Sigmoid colon (tissue), 7 donors: Measurements from ENCODE around the gene ZNF24. TPM values are rescaled to one million over a fixed set of nuclear protein-coding genes. Genes with fewer than 3 reads are reported as not detected.

ENCODE experiments used
- DNase-seq: peaks from one replicate; pipeline ENCODE4 v3.0.0-alpha.2; 2019
- H3K27ac ChIP-seq, 4 donors: fragments of 200-600 bp; sonication (generic); one replicate each; pipeline ENCODE4 v1.5.1; 2016 to 2019; ENCODE audit warnings: mild to moderate bottlenecking in 1 of 4
- H3K27me3 ChIP-seq, 3 donors: fragments of 200-600 bp; sonication (generic); one replicate each; pipeline ENCODE4 v1.5.1; 2019; ENCODE audit warnings: mild to moderate bottlenecking in 1 of 3
- H3K36me3 ChIP-seq, 4 donors: fragments of 200-600 bp; sonication (generic); one replicate each; pipeline ENCODE4 v1.5.1; 2016 to 2019
- H3K4me1 ChIP-seq, 4 donors: fragments of 200-600 bp; sonication (generic); one replicate each; pipeline ENCODE4 v1.5.1; 2017 to 2019
- H3K4me3 ChIP-seq, 4 donors: fragments of 200-600 bp; sonication (generic); one replicate each; pipeline ENCODE4 v1.5.1; 2017 to 2019; ENCODE audit warnings: mild to moderate bottlenecking in 2 of 4, moderate library complexity in 1 of 4
- H3K9me3 ChIP-seq, 4 donors: fragments of 200-600 bp in 3 of 4; sonication (generic) in 3 of 4; one replicate each; pipeline versions ENCODE4 v1.5.1 to v1.6.1; 2013 to 2019
- CTCF ChIP-seq, 4 experiments: fragments of 450-650 bp in 3 of 4; fragments of 200-600 bp in 1 of 4; IDR thresholded peaks; one replicate each; pipeline ENCODE4 v1.5.1; 2016 to 2019; ENCODE audit warnings: antibody characterized with exemption in 4 of 4, mild to moderate bottlenecking in 3 of 4, moderate library complexity in 2 of 4
- EP300 ChIP-seq, 4 donors: sonication (generic); formaldehyde crosslinking; IDR thresholded peaks; one replicate each; pipeline ENCODE4 v1.6.1; 2017; ENCODE audit warnings: antibody characterized with exemption in 4 of 4
- POLR2A ChIP-seq, 2 donors: fragments of 450-650 bp; IDR thresholded peaks; one replicate each; pipeline ENCODE4 v1.6.1; 2016; ENCODE audit warnings: antibody characterized with exemption in 2 of 2, mild to moderate bottlenecking in 2 of 2, moderate library complexity in 2 of 2
- POLR2AphosphoS5 ChIP-seq, 4 donors: sonication (generic); formaldehyde crosslinking; IDR thresholded peaks; one replicate each; pipeline ENCODE4 v1.6.1; 2017; ENCODE audit warnings: antibody characterized with exemption in 4 of 4
- WGBS, 2 donors: extraction: QIAGEN DNeasy Blood & Tissue Kit; methylation state at CpG; one replicate each; pipeline ENCODE4 v1.1.7; 2013; 5-methylcytosine and 5-hydroxymethylcytosine counted together
- intact Hi-C: fragments of 100-400 bp; cut with DNase I; formaldehyde crosslinking; loops from one replicate; pipeline ENCODE4 v1.15.1; 2023
- polyA plus RNA-seq, 3 donors: library from polyadenylated mRNA; stranded (reverse); fragments of 200-250 nt; gene quantifications; one replicate each; pipeline ENCODE4 v1.2.3, GENCODE V29; 2013
- total RNA-seq, 4 donors: library from RNA; depleted of rRNA; stranded (reverse); fragments of >200 nt; gene quantifications; one replicate each; pipeline ENCODE4 v1.1.0, GENCODE V29; 2016
- donor health status: healthy with polysubstance abuse.
- donor health status: Bipolar disorder and iron deficiency.
- donor health status: healthy.

Gene ZNF24
- total and polyA plus RNA-seq, 7 donors, result 12.0 to 49.4 (median 32.4) TPM

GRCh38 chr18:35296060-35296459 lies 48.2 kb downstream of the ZNF24 start:
- WGBS, 2 donors, result 98 to 99% methylated on average over 2 of the region's 2 CpGs
- H3K9me3 ChIP-seq, result peaks cover 0 to 7% (median 0%) of the 10 kb centered on the region in 4 donors
- peaks cover 0 to 47% (median 5%) of the 10 kb centered on the region in 4 donors for H3K36me3 ChIP-seq
- no peak for DNase-seq
- TF ChIP-seq POLR2A (IDR thresholded peaks at IDR 0.05) (no peak), CTCF (IDR thresholded peaks at IDR 0.05) (no peak), EP300 (IDR thresholded peaks at IDR 0.05) (no peak)
- H3K27ac ChIP-seq, result no peak overlapping the region
- intact Hi-C loops, result no loop called here
- peaks cover 0 to 12% (median 7%) of the 10 kb centered on the region in 4 donors for H3K4me1 ChIP-seq
- no peak overlapping the region for H3K4me3 ChIP-seq
- H3K27me3 ChIP-seq, result no peaks in the 10 kb centered on the region

GRCh38 chr18:35291166-35291565 lies 53.1 kb downstream of the ZNF24 start:
- intact Hi-C loops, result loop anchor here (2.0 to 5.0 kb wide), 3 partner anchors 54 to 206 kb away; partner anchors contain the start of genes INO80C and ZNF24

GRCh38 chr18:35290094-35290735 lies 54.0 kb downstream of the ZNF24 start, which contains the start of gene ZSCAN30:
Gene ZSCAN30, minus strand, starts transcription at chr18:35290229. Its CDS starts 25,877 bp downstream, at chr18:35264352.
- DNase-seq, result peak; percentile 97
- Histone ChIP-seq H3K4me1 (peaks cover 0 to 33% (median 23%) of the 10 kb centered on the region in 4 donors), H3K27ac (peak within 1 kb of the TSS; percentile 77 to 89 (median 86)), H3K36me3 (peaks cover 0 to 13% (median 1%) of the 10 kb centered on the region in 4 donors), H3K4me3 (peak within 1 kb of the TSS; percentile 51 to 78 (median 74)), H3K27me3 (no peaks in the 10 kb centered on the region), H3K9me3 (no peaks in the 10 kb centered on the region)
- TF ChIP-seq EP300 (IDR thresholded peaks at IDR 0.05), result peak in 2 of 4 donors; percentile 26 to 36
- TF ChIP-seq POLR2AphosphoS5 (IDR thresholded peaks at IDR 0.05), result peak; percentile 78 to 91 (median 89)
- peak; percentile 36 to 55 for TF ChIP-seq POLR2A (IDR thresholded peaks at IDR 0.05)
- no peak for TF ChIP-seq CTCF (IDR thresholded peaks at IDR 0.05)
- intact Hi-C loops, result loop anchor here (2.0 to 5.0 kb wide), 3 partner anchors 55 to 207 kb away; partner anchors contain the start of genes INO80C and ZNF24
- WGBS, 2 donors, result 0% methylated on average over 41 of the region's 41 CpGs

More at GRCh38 chr18:35291166-35291565, 53.1 kb downstream of the ZNF24 start:
- no peaks in the 10 kb centered on the region for H3K27me3 ChIP-seq
- no peaks in the 10 kb centered on the region for H3K9me3 ChIP-seq
- H3K36me3 ChIP-seq, result peaks cover 0 to 20% (median 3%) of the 10 kb centered on the region in 4 donors
- DNase-seq, result no peak
- H3K4me1 ChIP-seq, result peaks cover 0 to 33% (median 23%) of the 10 kb centered on the region in 4 donors
- H3K4me3 ChIP-seq, result peak overlapping the region in 3 of 4 donors; percentile 51 to 78 (median 72)
- H3K27ac ChIP-seq, result peak overlapping the region in 3 of 4 donors; percentile 77 to 89 (median 85)
- no peak for TF ChIP-seq POLR2AphosphoS5 (IDR thresholded peaks at IDR 0.05)
- no peak for TF ChIP-seq CTCF (IDR thresholded peaks at IDR 0.05)
- 89 to 96% methylated on average over 2 of the region's 2 CpGs for WGBS, 2 donors

- Histone ChIP-seq H3K4me3 (peak overlapping the region; percentile 51 to 78 (median 74)), H3K27ac (peak overlapping the region; percentile 77 to 89 (median 86)), H3K9me3 (no peaks in the 10 kb centered on the region), H3K4me1 (peaks cover 0 to 33% (median 23%) of the 10 kb centered on the region in 4 donors), H3K36me3 (peaks cover 0 to 10% (median 0%) of the 10 kb centered on the region in 4 donors), H3K27me3 (no peaks in the 10 kb centered on the region)
- no peak for TF ChIP-seq POLR2AphosphoS5 (IDR thresholded peaks at IDR 0.05)
- intact Hi-C loops, result loop anchor here (1.0 to 5.0 kb wide), 4 partner anchors 22 to 208 kb away; partner anchors contain the start of genes INO80C and ZNF24
- 0 to 1% methylated on average over 8 of the region's 8 CpGs for WGBS, 2 donors
- DNase-seq, result peak; percentile 72
Measured at GRCh38 chr18:35289727-35290093, 54.5 kb downstream of the ZNF24 start.

GRCh38 chr18:35289293-35289692 lies 54.9 kb downstream of the ZNF24 start:
- no peaks in the 10 kb centered on the region for H3K27me3 ChIP-seq
- H3K27ac ChIP-seq, result peak overlapping the region; percentile 77 to 89 (median 86)
- peaks cover 0 to 33% (median 23%) of the 10 kb centered on the region in 4 donors for H3K4me1 ChIP-seq
- TF ChIP-seq EP300 (IDR thresholded peaks at IDR 0.05) (no peak), POLR2AphosphoS5 (IDR thresholded peaks at IDR 0.05) (no peak), POLR2A (IDR thresholded peaks at IDR 0.05) (no peak), CTCF (IDR thresholded peaks at IDR 0.05) (no peak)
- no peak for DNase-seq
- intact Hi-C loops, result loop anchor here (1.0 kb wide), 1 partner anchor 22 kb away; no protein-coding TSS in a partner anchor
- H3K36me3 ChIP-seq, result peaks cover 0 to 11% (median 0%) of the 10 kb centered on the region in 4 donors
- 8 to 12% methylated on average over 6 of the region's 6 CpGs for WGBS, 2 donors
- H3K4me3 ChIP-seq, result peak overlapping the region; percentile 51 to 78 (median 74)
- no peaks in the 10 kb centered on the region for H3K9me3 ChIP-seq
